ENCODE measurements around the gene BUD31. TPM values are rescaled to one million over a fixed set of nuclear protein-coding genes. Genes with fewer than 3 reads are reported as not detected.

Gene BUD31
- total and polyA plus RNA-seq, 4 donors = 88.5 to 185 (median 115) TPM

GRCh38 chr7:99363286-99363685 is 45.5 kb upstream of the BUD31 start:
- DNase-seq (no peak), ATAC-seq (ENCODE audit: insufficient read depth, low FRiP score) (no peak)
- no peak overlapping the region for H3K27ac ChIP-seq (ENCODE audit: low read depth in 1 of 2, low read length in 1 of 2)
- H3K27me3 ChIP-seq (ENCODE audit: control insufficient read depth in 3 of 3, insufficient read depth in 3 of 3, low read length in 2 of 3) = no peaks in the 10 kb centered on the region
- 94 to 96% methylated on average over 5 of the region's 5 CpGs for WGBS, 2 donors
- TF ChIP-seq CTCF (IDR thresholded peaks at IDR 0.05; ENCODE audit: control extremely low read depth, extremely low read depth) = no peak
- H3K9me3 ChIP-seq (ENCODE audit: control insufficient read depth in 4 of 4, insufficient read depth in 3 of 4, low read length in 3 of 4) = no peaks in the 10 kb centered on the region
- H3K4me3 ChIP-seq = no peak overlapping the region
- H3K4me1 ChIP-seq (ENCODE audit: control insufficient read depth in 5 of 5, insufficient read depth in 5 of 5, low read length in 5 of 5) = no peaks in the 10 kb centered on the region
- no peak overlapping the region for H3K9ac ChIP-seq (ENCODE audit: insufficient read depth in 1 of 2, low read length in 2 of 2)
- H3K36me3 ChIP-seq (ENCODE audit: control insufficient read depth in 4 of 4, insufficient read depth in 4 of 4, low read length in 4 of 4) = peaks cover 30 to 50% (median 35%) of the 10 kb centered on the region in 4 donors

- ATAC-seq (ENCODE audit: insufficient read depth, low FRiP score) = peak; percentile 55
- H3K4me3 ChIP-seq = no peak overlapping the region
- H3K9ac ChIP-seq (ENCODE audit: insufficient read depth in 1 of 2, low read length in 2 of 2) = no peak overlapping the region
- 80 to 81% methylated on average over 17 of the region's 17 CpGs for WGBS, 2 donors
- no peaks in the 10 kb centered on the region for H3K9me3 ChIP-seq (ENCODE audit: control insufficient read depth in 4 of 4, insufficient read depth in 3 of 4, low read length in 3 of 4)
- H3K27ac ChIP-seq (ENCODE audit: low read depth in 1 of 2, low read length in 1 of 2) = no peak overlapping the region
- H3K4me1 ChIP-seq (ENCODE audit: control insufficient read depth in 5 of 5, insufficient read depth in 5 of 5, low read length in 5 of 5) = peaks cover 0 to 3% (median 0%) of the 10 kb centered on the region in 5 donors
- no peak for DNase-seq
- peaks cover 25 to 39% (median 25%) of the 10 kb centered on the region in 4 donors for H3K36me3 ChIP-seq (ENCODE audit: control insufficient read depth in 4 of 4, insufficient read depth in 4 of 4, low read length in 4 of 4)
- TF ChIP-seq CTCF (IDR thresholded peaks at IDR 0.05; ENCODE audit: control extremely low read depth, extremely low read depth) = peak; percentile 41
- no peaks in the 10 kb centered on the region for H3K27me3 ChIP-seq (ENCODE audit: control insufficient read depth in 3 of 3, insufficient read depth in 3 of 3, low read length in 2 of 3)
These were observed 43.2 kb upstream of the BUD31 start for GRCh38 chr7:99365318-99366141.

GRCh38 chr7:99366646-99367045 is 42.1 kb upstream of the BUD31 start:
- H3K9ac ChIP-seq (ENCODE audit: insufficient read depth in 1 of 2, low read length in 2 of 2) = no peak overlapping the region
- H3K27me3 ChIP-seq (ENCODE audit: control insufficient read depth in 3 of 3, insufficient read depth in 3 of 3, low read length in 2 of 3) = no peaks in the 10 kb centered on the region
- TF ChIP-seq CTCF (IDR thresholded peaks at IDR 0.05; ENCODE audit: control extremely low read depth, extremely low read depth) = no peak
- peaks cover 17 to 34% (median 20%) of the 10 kb centered on the region in 4 donors for H3K36me3 ChIP-seq (ENCODE audit: control insufficient read depth in 4 of 4, insufficient read depth in 4 of 4, low read length in 4 of 4)
- no peak overlapping the region for H3K4me3 ChIP-seq
- ATAC-seq (ENCODE audit: insufficient read depth, low FRiP score) (no peak), DNase-seq (no peak)
- no peaks in the 10 kb centered on the region for H3K9me3 ChIP-seq (ENCODE audit: control insufficient read depth in 4 of 4, insufficient read depth in 3 of 4, low read length in 3 of 4)
- H3K4me1 ChIP-seq (ENCODE audit: control insufficient read depth in 5 of 5, insufficient read depth in 5 of 5, low read length in 5 of 5) = peaks cover 0 to 3% (median 0%) of the 10 kb centered on the region in 5 donors
- 89% methylated on average over 11 of the region's 11 CpGs for WGBS, 2 donors
- no peak overlapping the region for H3K27ac ChIP-seq (ENCODE audit: low read depth in 1 of 2, low read length in 1 of 2)
